ENCODE measurements around the gene ACSS2. TPM values are rescaled to one million over a fixed set of nuclear protein-coding genes. Genes with fewer than 3 reads are reported as not detected.

ACSS2 gene
- total RNA-seq, 4 donors from 2014 or later = 68.4 to 112 (median 94.3) TPM

DNA sequence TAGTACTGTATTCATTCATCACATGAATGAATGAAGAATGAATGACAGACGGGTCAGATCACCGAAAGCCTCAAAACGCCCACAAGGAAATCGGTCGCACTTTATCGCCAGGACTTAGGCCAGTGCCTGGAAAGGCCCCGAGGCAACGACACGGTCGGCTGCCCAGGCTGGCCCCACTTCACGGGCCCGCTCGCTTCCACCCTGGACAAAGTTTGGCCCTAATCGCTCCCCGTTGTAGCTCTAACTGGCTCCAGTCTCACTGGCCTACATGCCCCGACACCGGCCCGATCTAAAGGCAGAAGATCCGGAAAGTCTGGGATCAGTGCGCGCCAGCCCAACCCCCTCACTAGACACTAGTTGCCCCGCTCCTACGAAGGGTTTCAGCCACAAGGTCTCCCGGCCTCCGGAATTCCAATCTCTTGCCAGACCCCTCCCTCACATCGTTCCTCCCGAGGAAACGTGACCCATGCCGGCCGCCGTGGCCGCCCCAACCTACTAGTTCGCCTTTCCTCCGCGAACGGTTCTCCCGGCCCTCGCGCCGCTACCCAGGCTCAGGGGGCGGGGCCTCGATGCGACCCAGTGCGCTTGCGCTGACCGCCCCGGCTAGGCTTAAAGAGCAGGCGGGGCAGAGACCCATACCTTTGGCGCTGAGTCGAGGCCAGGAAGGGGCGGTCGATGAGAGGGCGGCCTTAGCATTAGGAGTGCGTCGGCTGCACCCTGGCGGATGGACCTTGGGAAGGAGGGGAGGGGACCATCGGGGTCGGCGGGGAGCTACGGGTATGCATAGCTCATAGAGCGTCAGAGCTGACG lies 79.0 kb downstream of the ACSS2 start, which contains the start of the genes GSS and MYH7B:
GSS (minus strand) TSS at position 576 of the 810 bp plus-strand sequence. CDS start 3,954 bp downstream, outside the sequence.
MYH7B (plus strand) TSS at position 638 of the 810 bp plus-strand sequence. CDS start 22,138 bp downstream, outside the sequence.
- Histone ChIP-seq H3K4me1 (peaks cover 0 to 18% (median 0%) of the 10 kb centered on the region in 4 donors), H3K36me3 (peaks cover 0 to 12% (median 0%) of the 10 kb centered on the region in 3 donors), H3K9me3 (no peaks in the 10 kb centered on the region), H3K27ac (peak within 1 kb of the TSS; percentile 81 to 92 (median 87)), H3K4me3 (peak within 1 kb of the TSS; percentile 39 to 86 (median 52)), H3K27me3 (no peaks in the 10 kb centered on the region)
- DNase-seq (ENCODE audit: low spot score in 2 of 2) = peak; percentile 97 to 98
- TF ChIP-seq EP300 (IDR thresholded peaks at IDR 0.05) (peak; percentile 84 to 96), POLR2A (IDR thresholded peaks at IDR 0.05) (peak; percentile 51 to 83), CTCF (IDR thresholded peaks at IDR 0.05) (peak; percentile 9 to 73 (median 48))
- WGBS, 2 donors = 0% methylated on average over 62 of the region's 62 CpGs

- Histone ChIP-seq H3K27ac (peak overlapping the region; percentile 81 to 92 (median 87)), H3K27me3 (no peaks in the 10 kb centered on the region), H3K4me3 (peak overlapping the region; percentile 39 to 86 (median 52)), H3K4me1 (peaks cover 0 to 18% (median 0%) of the 10 kb centered on the region in 4 donors), H3K36me3 (peaks cover 0 to 8% (median 0%) of the 10 kb centered on the region in 3 donors), H3K9me3 (no peaks in the 10 kb centered on the region)
- 8 to 13% methylated on average over 6 of the region's 6 CpGs for WGBS, 2 donors
- DNase-seq (ENCODE audit: low spot score in 2 of 2) = no peak
- TF ChIP-seq EP300 (IDR thresholded peaks at IDR 0.05) (no peak), CTCF (IDR thresholded peaks at IDR 0.05) (peak in 2 of 5 experiments; percentile 4 to 17)
These were observed 79.6 kb downstream of the ACSS2 start for GRCh38 chr20:34956041-34956458.

GRCh38 chr20:34956751-34957472 lies 80.5 kb downstream of the ACSS2 start:
- no peak for DNase-seq (ENCODE audit: low spot score in 2 of 2)
- Histone ChIP-seq H3K36me3 (no peaks in the 10 kb centered on the region), H3K9me3 (no peaks in the 10 kb centered on the region), H3K27me3 (no peaks in the 10 kb centered on the region), H3K4me1 (peaks cover 0 to 18% (median 0%) of the 10 kb centered on the region in 4 donors), H3K27ac (peak overlapping the region in 1 of 4 donors; percentile 92), H3K4me3 (no peak overlapping the region)
- 78 to 83% methylated on average over 21 of the region's 21 CpGs for WGBS, 2 donors
- no peak for TF ChIP-seq EP300 (IDR thresholded peaks at IDR 0.05)
- no peak for TF ChIP-seq CTCF (IDR thresholded peaks at IDR 0.05)
- TF ChIP-seq POLR2A (IDR thresholded peaks at IDR 0.05) = no peak

GRCh38 chr20:34964486-34964885 lies 88.1 kb downstream of the ACSS2 start:
- Histone ChIP-seq H3K27ac (no peak overlapping the region), H3K36me3 (no peaks in the 10 kb centered on the region), H3K4me1 (no peaks in the 10 kb centered on the region), H3K9me3 (no peaks in the 10 kb centered on the region), H3K4me3 (no peak overlapping the region), H3K27me3 (no peaks in the 10 kb centered on the region)
- DNase-seq (ENCODE audit: low spot score in 2 of 2) = no peak
- TF ChIP-seq CTCF (IDR thresholded peaks at IDR 0.05) (no peak), EP300 (IDR thresholded peaks at IDR 0.05) (no peak), POLR2A (IDR thresholded peaks at IDR 0.05) (no peak)
- 93% methylated on average over 5 of the region's 5 CpGs for WGBS, 2 donors

All from tibial nerve (tissue), 4 donors.